ENCODE measurements around the gene SYT7. TPM values are rescaled to one million over a fixed set of nuclear protein-coding genes. Genes with fewer than 3 reads are reported as not detected.

Gene SYT7
- polyA plus RNA-seq, 4 donors = 0.81 to 12.2 (median 3.0) TPM

DNA sequence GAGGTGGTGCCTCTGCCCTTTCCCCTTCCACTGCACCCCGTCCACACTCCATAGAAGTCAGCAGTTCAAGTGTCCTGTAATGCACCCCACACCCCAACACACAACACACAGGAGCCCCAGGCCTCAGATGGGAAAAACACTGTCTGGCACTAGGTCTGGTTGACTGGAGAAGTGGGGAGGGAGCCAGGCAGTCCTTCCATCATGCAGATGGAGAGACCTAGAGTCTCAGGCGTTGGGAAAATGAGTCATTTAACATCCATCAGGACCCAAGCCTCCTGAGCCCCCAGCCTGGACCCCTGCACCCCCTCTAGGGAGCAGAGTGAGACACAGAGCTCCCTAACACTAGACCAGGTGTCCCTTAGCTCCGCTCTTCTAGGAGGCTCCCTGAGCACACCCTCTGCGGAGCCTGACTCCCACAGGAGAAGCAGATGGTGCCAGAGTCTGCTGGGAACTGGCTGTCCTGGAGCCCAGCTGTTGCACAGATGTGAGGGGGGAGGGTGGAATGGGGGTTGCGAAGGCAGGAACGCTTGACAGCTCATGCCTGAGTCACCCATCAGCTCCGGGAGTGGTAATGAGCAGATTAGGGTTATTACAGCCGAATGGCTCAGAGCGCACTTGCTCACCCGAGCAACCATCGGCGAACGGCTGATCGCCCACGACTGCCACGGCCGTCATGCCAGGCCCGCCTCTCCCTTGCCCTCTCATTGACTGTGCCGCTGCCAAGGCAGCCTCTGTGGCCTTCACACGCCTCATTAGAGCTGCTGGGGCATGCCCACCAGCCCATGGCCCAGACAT lies 22.1 kb upstream of the SYT7 start:
- FAIRE-seq (no peak), DNase-seq (peak; percentile 68 to 74)
- peaks cover 0 to 14% (median 0%) of the 10 kb centered on the region in 3 donors for H3K4me1 ChIP-seq (ENCODE audit: control insufficient read depth in 3 of 3, insufficient read depth in 2 of 3, low read depth in 1 of 3, low read length in 2 of 3)
- H3K27me3 ChIP-seq (ENCODE audit: control insufficient read depth in 3 of 3, insufficient read depth in 3 of 3, low read length in 3 of 3) = peaks cover 0 to 15% (median 0%) of the 10 kb centered on the region in 3 donors
- H3K36me3 ChIP-seq (ENCODE audit: control insufficient read depth in 3 of 3, insufficient read depth in 2 of 3, low read depth in 1 of 3, low read length in 3 of 3) = no peaks in the 10 kb centered on the region
- no peak overlapping the region for H3K4me3 ChIP-seq (ENCODE audit: low read depth in 1 of 3, low read length in 3 of 3)
- peak overlapping the region in 2 of 3 donors; percentile 37 to 70 for H3K27ac ChIP-seq (ENCODE audit: low read depth in 1 of 3, low read length in 2 of 3)
- WGBS, 3 donors = 16 to 48% (median 39%) methylated on average over 15 to 20 of the region's 20 CpGs
- H3K9me3 ChIP-seq (ENCODE audit: control insufficient read depth in 2 of 2, insufficient read depth in 1 of 2, low read depth in 1 of 2, low read length in 1 of 2) = no peaks in the 10 kb centered on the region

- H3K9me3 ChIP-seq (ENCODE audit: control insufficient read depth in 2 of 2, insufficient read depth in 1 of 2, low read depth in 1 of 2, low read length in 1 of 2) = no peaks in the 10 kb centered on the region
- H3K27me3 ChIP-seq (ENCODE audit: control insufficient read depth in 3 of 3, insufficient read depth in 3 of 3, low read length in 3 of 3) = peaks cover 0 to 15% (median 0%) of the 10 kb centered on the region in 3 donors
- FAIRE-seq = no peak
- DNase-seq = peak; percentile 40 to 56
- peaks cover 0 to 14% (median 0%) of the 10 kb centered on the region in 3 donors for H3K4me1 ChIP-seq (ENCODE audit: control insufficient read depth in 3 of 3, insufficient read depth in 2 of 3, low read depth in 1 of 3, low read length in 2 of 3)
- 76 to 78% (median 77%) methylated on average over 4 of the region's 4 CpGs for WGBS, 3 donors
- no peaks in the 10 kb centered on the region for H3K36me3 ChIP-seq (ENCODE audit: control insufficient read depth in 3 of 3, insufficient read depth in 2 of 3, low read depth in 1 of 3, low read length in 3 of 3)
- no peak overlapping the region for H3K4me3 ChIP-seq (ENCODE audit: low read depth in 1 of 3, low read length in 3 of 3)
- peak overlapping the region in 1 of 3 donors; percentile 50 for H3K27ac ChIP-seq (ENCODE audit: low read depth in 1 of 3, low read length in 2 of 3)
Observed at GRCh38 chr11:61601512-61601911, 20.6 kb upstream of the SYT7 start.

- H3K9me3 ChIP-seq (ENCODE audit: control insufficient read depth in 2 of 2, insufficient read depth in 1 of 2, low read depth in 1 of 2, low read length in 1 of 2) = no peaks in the 10 kb centered on the region
- H3K4me3 ChIP-seq (ENCODE audit: low read depth in 1 of 3, low read length in 3 of 3) = no peak overlapping the region
- DNase-seq (no peak), FAIRE-seq (no peak)
- peaks cover 0 to 24% (median 0%) of the 10 kb centered on the region in 3 donors for H3K4me1 ChIP-seq (ENCODE audit: control insufficient read depth in 3 of 3, insufficient read depth in 2 of 3, low read depth in 1 of 3, low read length in 2 of 3)
- no peaks in the 10 kb centered on the region for H3K36me3 ChIP-seq (ENCODE audit: control insufficient read depth in 3 of 3, insufficient read depth in 2 of 3, low read depth in 1 of 3, low read length in 3 of 3)
- no peak overlapping the region for H3K27ac ChIP-seq (ENCODE audit: low read depth in 1 of 3, low read length in 2 of 3)
- peaks cover 0 to 15% (median 0%) of the 10 kb centered on the region in 3 donors for H3K27me3 ChIP-seq (ENCODE audit: control insufficient read depth in 3 of 3, insufficient read depth in 3 of 3, low read length in 3 of 3)
- 67 to 78% (median 74%) methylated on average over 13 of the region's 13 CpGs for WGBS, 3 donors
Observed at GRCh38 chr11:61599968-61600710, 19.3 kb upstream of the SYT7 start.

GRCh38 chr11:61598886-61599868 lies 18.3 kb upstream of the SYT7 start:
- Histone ChIP-seq H3K4me1 (ENCODE audit: control insufficient read depth in 3 of 3, insufficient read depth in 2 of 3, low read depth in 1 of 3, low read length in 2 of 3) (peaks cover 0 to 26% (median 0%) of the 10 kb centered on the region in 3 donors), H3K27ac (ENCODE audit: low read depth in 1 of 3, low read length in 2 of 3) (peak overlapping the region in 1 of 3 donors; percentile 6), H3K4me3 (ENCODE audit: low read depth in 1 of 3, low read length in 3 of 3) (no peak overlapping the region), H3K9me3 (ENCODE audit: control insufficient read depth in 2 of 2, insufficient read depth in 1 of 2, low read depth in 1 of 2, low read length in 1 of 2) (no peaks in the 10 kb centered on the region), H3K27me3 (ENCODE audit: control insufficient read depth in 3 of 3, insufficient read depth in 3 of 3, low read length in 3 of 3) (peaks cover 0 to 15% (median 0%) of the 10 kb centered on the region in 3 donors), H3K36me3 (ENCODE audit: control insufficient read depth in 3 of 3, insufficient read depth in 2 of 3, low read depth in 1 of 3, low read length in 3 of 3) (no peaks in the 10 kb centered on the region)
- WGBS, 3 donors = 44 to 45% (median 44%) methylated on average over 25 of the region's 25 CpGs
- DNase-seq (no peak), FAIRE-seq (no peak)

- Histone ChIP-seq H3K27ac (ENCODE audit: low read depth in 1 of 3, low read length in 2 of 3) (no peak overlapping the region), H3K9me3 (ENCODE audit: control insufficient read depth in 2 of 2, insufficient read depth in 1 of 2, low read depth in 1 of 2, low read length in 1 of 2) (no peaks in the 10 kb centered on the region), H3K36me3 (ENCODE audit: control insufficient read depth in 3 of 3, insufficient read depth in 2 of 3, low read depth in 1 of 3, low read length in 3 of 3) (no peaks in the 10 kb centered on the region), H3K4me1 (ENCODE audit: control insufficient read depth in 3 of 3, insufficient read depth in 2 of 3, low read depth in 1 of 3, low read length in 2 of 3) (peaks cover 0 to 25% (median 0%) of the 10 kb centered on the region in 3 donors), H3K27me3 (ENCODE audit: control insufficient read depth in 3 of 3, insufficient read depth in 3 of 3, low read length in 3 of 3) (peaks cover 0 to 15% (median 0%) of the 10 kb centered on the region in 3 donors), H3K4me3 (ENCODE audit: low read depth in 1 of 3, low read length in 3 of 3) (no peak overlapping the region)
- DNase-seq (no peak), FAIRE-seq (no peak)
- WGBS, 3 donors = 42 to 54% (median 43%) methylated on average over 3 of the region's 3 CpGs
Observed at GRCh38 chr11:61598374-61598773, 17.5 kb upstream of the SYT7 start.

DNA sequence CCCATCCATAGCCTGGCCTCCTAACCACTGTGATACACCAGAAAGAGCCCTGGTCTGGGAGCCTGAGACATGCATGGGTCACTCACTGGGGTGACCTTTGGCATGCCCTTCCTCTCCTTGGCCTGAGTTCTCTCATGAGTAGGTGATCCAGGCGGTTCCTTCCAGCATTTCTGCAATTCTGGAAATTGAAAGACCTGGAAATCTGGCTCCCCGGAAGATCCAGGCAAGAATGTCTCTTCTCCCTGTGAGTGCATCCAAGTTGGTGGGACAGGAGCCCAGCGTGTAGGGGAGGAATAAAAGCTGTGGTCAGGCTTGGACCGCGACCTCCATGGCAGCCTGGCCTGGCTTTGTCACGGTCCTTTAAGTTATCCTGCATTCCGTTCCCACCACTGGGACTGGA lies 16.1 kb upstream of the SYT7 start:
- H3K4me1 ChIP-seq (ENCODE audit: control insufficient read depth in 3 of 3, insufficient read depth in 2 of 3, low read depth in 1 of 3, low read length in 2 of 3) = peaks cover 0 to 20% (median 0%) of the 10 kb centered on the region in 3 donors
- no peaks in the 10 kb centered on the region for H3K36me3 ChIP-seq (ENCODE audit: control insufficient read depth in 3 of 3, insufficient read depth in 2 of 3, low read depth in 1 of 3, low read length in 3 of 3)
- H3K27ac ChIP-seq (ENCODE audit: low read depth in 1 of 3, low read length in 2 of 3) = no peak overlapping the region
- 85 to 91% (median 90%) methylated on average over 7 of the region's 7 CpGs for WGBS, 3 donors
- DNase-seq = no peak
- no peaks in the 10 kb centered on the region for H3K9me3 ChIP-seq (ENCODE audit: control insufficient read depth in 2 of 2, insufficient read depth in 1 of 2, low read depth in 1 of 2, low read length in 1 of 2)
- no peak overlapping the region for H3K4me3 ChIP-seq (ENCODE audit: low read depth in 1 of 3, low read length in 3 of 3)
- FAIRE-seq = no peak
- peaks cover 0 to 11% (median 0%) of the 10 kb centered on the region in 3 donors for H3K27me3 ChIP-seq (ENCODE audit: control insufficient read depth in 3 of 3, insufficient read depth in 3 of 3, low read length in 3 of 3)

- FAIRE-seq (no peak), DNase-seq (no peak)
- H3K36me3 ChIP-seq (ENCODE audit: control insufficient read depth in 3 of 3, insufficient read depth in 2 of 3, low read depth in 1 of 3, low read length in 3 of 3) = no peaks in the 10 kb centered on the region
- no peak overlapping the region for H3K4me3 ChIP-seq (ENCODE audit: low read depth in 1 of 3, low read length in 3 of 3)
- H3K27ac ChIP-seq (ENCODE audit: low read depth in 1 of 3, low read length in 2 of 3) = no peak overlapping the region
- H3K4me1 ChIP-seq (ENCODE audit: control insufficient read depth in 3 of 3, insufficient read depth in 2 of 3, low read depth in 1 of 3, low read length in 2 of 3) = peaks cover 0 to 20% (median 0%) of the 10 kb centered on the region in 3 donors
- H3K9me3 ChIP-seq (ENCODE audit: control insufficient read depth in 2 of 2, insufficient read depth in 1 of 2, low read depth in 1 of 2, low read length in 1 of 2) = no peaks in the 10 kb centered on the region
- peaks cover 0 to 14% (median 0%) of the 10 kb centered on the region in 3 donors for H3K27me3 ChIP-seq (ENCODE audit: control insufficient read depth in 3 of 3, insufficient read depth in 3 of 3, low read length in 3 of 3)
- WGBS, 3 donors = 47 to 83% (median 65%) methylated on average over 1 of the region's 1 CpG
Observed at GRCh38 chr11:61596542-61596941, 15.7 kb upstream of the SYT7 start.
